Measurements from ENCODE around the gene CABP7.

Gene CABP7

GRCh38 chr22:29773233-29773632 is 53.4 kb downstream of the CABP7 start:
- DNase-seq (ENCODE audit: low read depth) = peak; percentile 51

GRCh38 chr22:29780220-29780619 is 60.4 kb downstream of the CABP7 start:
- no peak for DNase-seq (ENCODE audit: low read depth)

GRCh38 chr22:29780748-29781676 is 61.2 kb downstream of the CABP7 start:
- DNase-seq (ENCODE audit: low read depth) = peak; percentile 90
